PC-3 (cell line): ENCODE results near the gene RMND5B. TPM values are rescaled to one million over a fixed set of nuclear protein-coding genes. Genes with fewer than 3 reads are reported as not detected.
"Not testable (repeated sequence)": the region's sequence is repeated elsewhere in the genome, so short reads cannot be mapped to it uniquely, and the experiment has no call there.

Source experiments
- ATAC-seq: fragments of 200-7000 bp; cut with Tn5 transposase; 2 replicates; pipeline ENCODE4 v1.9.1; 2020; ENCODE audit warnings: mild to moderate bottlenecking, moderate library complexity
- BruUV-seq: library from RNA; stranded (reverse); fragments of 400-500 nt; replicated peaks from 2 replicates; lab custom pipeline; 2021; lab: Mats Ljungman, UMichigan
- CTCF ChIA-PET: fragments of 300-600 bp; sonication (Branson Sonifier 250); formaldehyde crosslinking; loops from one replicate; lab custom pipeline; 2022; ENCODE audit warnings: antibody characterized with exemption; lab: Charles Lee
- POLR2A ChIA-PET: fragments of 300-600 bp; sonication (Branson Sonifier 250); formaldehyde crosslinking; loops from one replicate; lab custom pipeline; 2022; ENCODE audit warnings: antibody characterized with exemption; ENCODE audit not compliant: unreplicated experiment; lab: Charles Lee
- DNase-seq: peaks from one replicate; pipeline ENCODE4 v3.0.0-alpha.2; 2015
- H2AFZ ChIP-seq: fragments of 300-600 bp; sonication (generic); 2 replicates; pipeline ENCODE4 v1.6.0; 2016; ENCODE audit warnings: antibody characterized with exemption, low read length
- H3F3A ChIP-seq: fragments of 300-600 bp; sonication (generic); one replicate; pipeline ENCODE4 v1.6.0; 2017; ENCODE audit warnings: antibody characterized with exemption, low read length, control low read depth, mild to moderate bottlenecking; ENCODE audit not compliant: unreplicated experiment
- H3K27ac ChIP-seq: fragments of 300-600 bp; sonication (generic); 2 replicates; pipeline ENCODE4 v1.5.1; 2016; ENCODE audit warnings: mild to moderate bottlenecking, low read length
- H3K27me3 ChIP-seq: fragments of 300-600 bp; sonication (generic); 2 replicates; pipeline ENCODE4 v1.6.1; 2016; ENCODE audit warnings: low read length, mixed read lengths
- H3K36me3 ChIP-seq: fragments of 300-600 bp; sonication (generic); 2 replicates; pipeline ENCODE4 v1.6.1; 2016; ENCODE audit warnings: low read depth, mixed run types, low read length, mixed read lengths
- H3K4me1 ChIP-seq: fragments of 300-600 bp; sonication (generic); 2 replicates; pipeline ENCODE4 v1.5.1; 2016; ENCODE audit warnings: low read length; ENCODE audit not compliant: insufficient read depth
- H3K4me2 ChIP-seq: fragments of 300-600 bp; sonication (generic); 2 replicates; pipeline ENCODE4 v1.6.0; 2016; ENCODE audit warnings: low read length
- H3K4me3 ChIP-seq: fragments of 300-600 bp; sonication (generic); 2 replicates; pipeline ENCODE4 v1.5.1; 2016; ENCODE audit warnings: mild to moderate bottlenecking, low read length, mixed read lengths
- H3K79me2 ChIP-seq: fragments of 300-600 bp; sonication (generic); 2 replicates; pipeline ENCODE4 v1.6.1; 2017; ENCODE audit warnings: low read length, mixed read lengths
- H3K9ac ChIP-seq: fragments of 300-600 bp; sonication (generic); 2 replicates; pipeline ENCODE4 v1.6.0; 2016; ENCODE audit warnings: mild to moderate bottlenecking, low read length
- H3K9me2 ChIP-seq: fragments of 300-600 bp; sonication (generic); replicated peaks from 2 replicates; pipeline ENCODE4 v1.6.1; 2016; ENCODE audit warnings: mixed run types, low read length, mixed read lengths
- H3K9me3 ChIP-seq: fragments of 300-600 bp; sonication (generic); 2 replicates; pipeline ENCODE4 v1.6.1; 2016; ENCODE audit warnings: low read length, mixed read lengths
- H4K20me1 ChIP-seq: fragments of 300-600 bp; sonication (generic); 2 replicates; pipeline ENCODE4 v1.6.1; 2016; ENCODE audit warnings: low read length, mixed read lengths
- CTCF ChIP-seq: fragments of 300-600 bp; sonication (generic); conservative IDR thresholded peaks from 2 replicates; pipeline ENCODE4 v1.5.1; 2017; ENCODE audit warnings: antibody characterized with exemption, low read depth, mild to moderate bottlenecking, low read length
- EZH2 ChIP-seq: fragments of 300-600 bp; sonication (generic); IDR thresholded peaks from one replicate; pipeline ENCODE4 v1.6.1; 2017; ENCODE audit warnings: antibody characterized with exemption, mild to moderate bottlenecking, low read length; ENCODE audit not compliant: unreplicated experiment
- EZH2phosphoT487 ChIP-seq: fragments of 300-600 bp; sonication (generic); IDR thresholded peaks from 2 replicates; pipeline ENCODE4 v1.6.1; 2018; ENCODE audit warnings: mild to moderate bottlenecking, antibody characterized with exemption, low read length, borderline replicate concordance
- intact Hi-C: fragments of 100-400 bp; cut with micrococcal nuclease; formaldehyde crosslinking; loops from 2 replicates; pipeline ENCODE4 v1.9.0; 2023
- total RNA-seq: library from RNA; depleted of rRNA; stranded (reverse); fragments of >200 nt; gene quantifications from 2 replicates; pipeline ENCODE4 v1.2.3, GENCODE V29; 2014

Gene RMND5B
- total RNA-seq, 1 experiment from 2014 or later: 33.2 TPM

GRCh38 chr5:178083922-178084321 is 46.9 kb upstream of the RMND5B start:
- no peak overlapping the region for H2AFZ ChIP-seq
- no peak overlapping the region for H3K27ac ChIP-seq
- ChIA-PET CTCF (interaction anchor here (0.6 to 0.7 kb wide), 2 partner anchors 8 to 21 kb away, joined by 3 to 5 read pairs; no protein-coding TSS in a partner anchor), POLR2A (no interaction called here)
- no peak for ATAC-seq
- H3K27me3 ChIP-seq: peaks cover 15% of the 10 kb centered on the region
- H3K36me3 ChIP-seq: no peaks in the 10 kb centered on the region
- no peaks in the 10 kb centered on the region for H3K9me3 ChIP-seq
- TF ChIP-seq EZH2phosphoT487: no peak
- no peak for TF ChIP-seq CTCF
- no peak for TF ChIP-seq EZH2
- no peak overlapping the region for H3K9ac ChIP-seq
- intact Hi-C loops: no loop called here
- H4K20me1 ChIP-seq: no peaks in the 10 kb centered on the region
- H3K79me2 ChIP-seq: no peaks in the 10 kb centered on the region
- no peaks in the 10 kb centered on the region for H3K9me2 ChIP-seq
- H3F3A ChIP-seq: no peaks in the 10 kb centered on the region
- peaks cover 16% of the 10 kb centered on the region for H3K4me1 ChIP-seq
- peak; percentile 73 for DNase-seq
- BruUV-seq: no TSS peak
- no peak overlapping the region for H3K4me3 ChIP-seq
- peak overlapping the region; percentile 17 for H3K4me2 ChIP-seq

- no TSS peak for BruUV-seq
- Histone ChIP-seq H2AFZ (no peak overlapping the region), H4K20me1 (no peaks in the 10 kb centered on the region), H3K36me3 (no peaks in the 10 kb centered on the region), H3K79me2 (no peaks in the 10 kb centered on the region), H3K27me3 (peaks cover 11% of the 10 kb centered on the region), H3F3A (no peaks in the 10 kb centered on the region), H3K4me3 (no peak overlapping the region), H3K9me2 (no peaks in the 10 kb centered on the region), H3K9me3 (no peaks in the 10 kb centered on the region), H3K4me1 (peaks cover 16% of the 10 kb centered on the region), H3K9ac (no peak overlapping the region), H3K27ac (no peak overlapping the region), H3K4me2 (no peak overlapping the region)
- ATAC-seq (no peak), DNase-seq (no peak)
- ChIA-PET POLR2A (no interaction called here), CTCF (interaction anchor here (0.8 kb wide), 1 partner anchor 10 kb away, joined by 3 read pairs; no protein-coding TSS in a partner anchor)
- TF ChIP-seq EZH2: no peak
- TF ChIP-seq CTCF: no peak
- TF ChIP-seq EZH2phosphoT487: no peak
- intact Hi-C loops: no loop called here
These were observed 45.5 kb upstream of the RMND5B start for GRCh38 chr5:178085316-178085715.

- peak overlapping the region; percentile 30; the same call in 1 of the 2 replicates for H3K4me3 ChIP-seq
- no peaks in the 10 kb centered on the region for H3K9me2 ChIP-seq
- peaks cover 16% of the 10 kb centered on the region for H3K4me1 ChIP-seq
- H3K9ac ChIP-seq: no peak overlapping the region
- POLR2A ChIA-PET: interaction anchor here (0.6 kb wide), 1 partner anchor 51 kb away, joined by 3 read pairs; no protein-coding TSS in a partner anchor
- intact Hi-C loops: no loop called here
- H2AFZ ChIP-seq: peak overlapping the region; percentile 18
- peak overlapping the region; percentile 65 for H3K4me2 ChIP-seq
- no TSS peak for BruUV-seq
- no peak overlapping the region for H3K27ac ChIP-seq
- ATAC-seq: peak; percentile 54
- TF ChIP-seq CTCF: no peak
- TF ChIP-seq EZH2: no peak
- TF ChIP-seq EZH2phosphoT487: no peak
- no peaks in the 10 kb centered on the region for H3K9me3 ChIP-seq
- H3K79me2 ChIP-seq: no peaks in the 10 kb centered on the region
- DNase-seq: peak; percentile 43
- H3K27me3 ChIP-seq: peaks cover 6% of the 10 kb centered on the region; the same call in 1 of the 2 replicates
- CTCF ChIA-PET: no interaction called here
- H3K36me3 ChIP-seq: no peaks in the 10 kb centered on the region
- no peaks in the 10 kb centered on the region for H3F3A ChIP-seq
- H4K20me1 ChIP-seq: no peaks in the 10 kb centered on the region
These were observed 44.5 kb upstream of the RMND5B start for GRCh38 chr5:178086266-178086665.

- H3K4me2 ChIP-seq, H3K36me3 ChIP-seq, H3F3A ChIP-seq, BruUV-seq, H3K9ac ChIP-seq, H2AFZ ChIP-seq, H3K4me3 ChIP-seq, H3K9me3 ChIP-seq, H3K27me3 ChIP-seq, H4K20me1 ChIP-seq, CTCF ChIA-PET, intact Hi-C loops, H3K27ac ChIP-seq, H3K9me2 ChIP-seq, POLR2A ChIA-PET, H3K79me2 ChIP-seq: not testable (repeated sequence)
- ATAC-seq (peak; percentile 52), DNase-seq (peak; percentile 67)
- peaks cover 16% of the 10 kb centered on the region for H3K4me1 ChIP-seq
These were observed 43.6 kb upstream of the RMND5B start for GRCh38 chr5:178087199-178087598.
